ENCODE measurements around the gene SHANK3.

The SHANK3 gene

GRCh38 chr22:50714631-50715179 lies 42.1 kb downstream of the SHANK3 start:
- DNase-seq = no peak

- no peak for DNase-seq
Measured at GRCh38 chr22:50715250-50715649, 42.6 kb downstream of the SHANK3 start.

GRCh38 chr22:50715776-50716175 lies 43.2 kb downstream of the SHANK3 start:
- no peak for DNase-seq

GRCh38 chr22:50716290-50717024 lies 43.8 kb downstream of the SHANK3 start:
- DNase-seq = no peak

GRCh38 chr22:50717709-50718351 lies 45.2 kb downstream of the SHANK3 start:
- no peak for DNase-seq

GRCh38 chr22:50718352-50718709 lies 45.7 kb downstream of the SHANK3 start:
- no peak for DNase-seq

- DNase-seq = no peak
Measured at GRCh38 chr22:50719814-50720300, 47.2 kb downstream of the SHANK3 start.

GRCh38 chr22:50720301-50721256 lies 48.0 kb downstream of the SHANK3 start:
- DNase-seq = no peak

- DNase-seq = no peak
Measured at GRCh38 chr22:50721257-50721844, 48.7 kb downstream of the SHANK3 start.

- no peak for DNase-seq
Measured at GRCh38 chr22:50722048-50722701, 49.6 kb downstream of the SHANK3 start.
